Measurements from ENCODE around the gene KCNC2.

GRCh38 chr12:75116646-75117198 lies 92.9 kb downstream of the KCNC2 start:
- TF ChIP-seq SIN3A (IDR thresholded peaks at IDR 0.05; ENCODE audit: borderline replicate concordance, insufficient read depth, low read length) = no peak
- TF ChIP-seq POLR2AphosphoS5 (IDR thresholded peaks at IDR 0.05; ENCODE audit: low read depth, low read length) = no peak
- TF ChIP-seq TAF1 (IDR thresholded peaks at IDR 0.05; ENCODE audit: borderline replicate concordance, insufficient read depth, low read length) = no peak
- TF ChIP-seq, protein P1, sequence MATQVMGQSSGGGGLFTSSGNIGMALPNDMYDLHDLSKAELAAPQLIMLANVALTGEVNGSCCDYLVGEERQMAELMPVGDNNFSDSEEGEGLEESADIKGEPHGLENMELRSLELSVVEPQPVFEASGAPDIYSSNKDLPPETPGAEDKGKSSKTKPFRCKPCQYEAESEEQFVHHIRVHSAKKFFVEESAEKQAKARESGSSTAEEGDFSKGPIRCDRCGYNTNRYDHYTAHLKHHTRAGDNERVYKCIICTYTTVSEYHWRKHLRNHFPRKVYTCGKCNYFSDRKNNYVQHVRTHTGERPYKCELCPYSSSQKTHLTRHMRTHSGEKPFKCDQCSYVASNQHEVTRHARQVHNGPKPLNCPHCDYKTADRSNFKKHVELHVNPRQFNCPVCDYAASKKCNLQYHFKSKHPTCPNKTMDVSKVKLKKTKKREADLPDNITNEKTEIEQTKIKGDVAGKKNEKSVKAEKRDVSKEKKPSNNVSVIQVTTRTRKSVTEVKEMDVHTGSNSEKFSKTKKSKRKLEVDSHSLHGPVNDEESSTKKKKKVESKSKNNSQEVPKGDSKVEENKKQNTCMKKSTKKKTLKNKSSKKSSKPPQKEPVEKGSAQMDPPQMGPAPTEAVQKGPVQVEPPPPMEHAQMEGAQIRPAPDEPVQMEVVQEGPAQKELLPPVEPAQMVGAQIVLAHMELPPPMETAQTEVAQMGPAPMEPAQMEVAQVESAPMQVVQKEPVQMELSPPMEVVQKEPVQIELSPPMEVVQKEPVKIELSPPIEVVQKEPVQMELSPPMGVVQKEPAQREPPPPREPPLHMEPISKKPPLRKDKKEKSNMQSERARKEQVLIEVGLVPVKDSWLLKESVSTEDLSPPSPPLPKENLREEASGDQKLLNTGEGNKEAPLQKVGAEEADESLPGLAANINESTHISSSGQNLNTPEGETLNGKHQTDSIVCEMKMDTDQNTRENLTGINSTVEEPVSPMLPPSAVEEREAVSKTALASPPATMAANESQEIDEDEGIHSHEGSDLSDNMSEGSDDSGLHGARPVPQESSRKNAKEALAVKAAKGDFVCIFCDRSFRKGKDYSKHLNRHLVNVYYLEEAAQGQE (IDR thresholded peaks at IDR 0.05; ENCODE audit: insufficient read depth in 1 of 2, low read depth in 2 of 2, low read length in 2 of 2) = no peak
- TF ChIP-seq FOXP2 (optimal IDR thresholded peaks at IDR 0.05; ENCODE audit: borderline replicate concordance, extremely low read depth, extremely low read length, insufficient read depth) = no peak
